ENCODE measurements around the gene RTN4RL2. TPM values are rescaled to one million over a fixed set of nuclear protein-coding genes. Genes with fewer than 3 reads are reported as not detected.

The RTN4RL2 gene
- total RNA-seq, 3 donors from 2014 or later = 0.32 to 2.3 (median 1.8) TPM

GRCh38 chr11:57511741-57512430 is 51.6 kb downstream of the RTN4RL2 start:
- Histone ChIP-seq H3K36me3 (no peaks in the 10 kb centered on the region), H3K27me3 (no peaks in the 10 kb centered on the region), H3K4me1 (peaks cover 3 to 8% of the 10 kb centered on the region in 2 donors), H3K27ac (no peak overlapping the region), H3K9me3 (no peaks in the 10 kb centered on the region), H3K4me3 (no peak overlapping the region)
- intact Hi-C loops (cut with DNase I; ENCODE audit: low total_unique reads) = loop anchor here (1.0 kb wide), 1 partner anchor 20 kb away; no protein-coding TSS in a partner anchor
- no peak for TF ChIP-seq POLR2AphosphoS5 (IDR thresholded peaks at IDR 0.05)
- no peak for TF ChIP-seq CTCF (IDR thresholded peaks at IDR 0.05)
- no peak for TF ChIP-seq POLR2A (IDR thresholded peaks at IDR 0.05)
- DNase-seq (ENCODE audit: low spot score in 2 of 2) = no peak

- Histone ChIP-seq H3K27ac (no peak overlapping the region), H3K9me3 (no peaks in the 10 kb centered on the region), H3K36me3 (no peaks in the 10 kb centered on the region), H3K27me3 (no peaks in the 10 kb centered on the region), H3K4me1 (peaks cover 3 to 8% of the 10 kb centered on the region in 2 donors), H3K4me3 (no peak overlapping the region)
- intact Hi-C loops (cut with DNase I; ENCODE audit: low total_unique reads) = loop anchor here (1.0 kb wide), 1 partner anchor 21 kb away; no protein-coding TSS in a partner anchor
- no peak for TF ChIP-seq CTCF (IDR thresholded peaks at IDR 0.05)
- TF ChIP-seq POLR2AphosphoS5 (IDR thresholded peaks at IDR 0.05) = no peak
- no peak for TF ChIP-seq POLR2A (IDR thresholded peaks at IDR 0.05)
- no peak for DNase-seq (ENCODE audit: low spot score in 2 of 2)
These were observed 52.5 kb downstream of the RTN4RL2 start for GRCh38 chr11:57512646-57513451.

GRCh38 chr11:57513452-57513795 is 53.1 kb downstream of the RTN4RL2 start:
- no peak for TF ChIP-seq CTCF (IDR thresholded peaks at IDR 0.05)
- no peak for TF ChIP-seq POLR2A (IDR thresholded peaks at IDR 0.05)
- no peak for TF ChIP-seq POLR2AphosphoS5 (IDR thresholded peaks at IDR 0.05)
- no peaks in the 10 kb centered on the region for H3K36me3 ChIP-seq
- H3K4me1 ChIP-seq = peaks cover 3 to 8% of the 10 kb centered on the region in 2 donors
- peak overlapping the region in 1 of 3 donors; percentile 90 for H3K4me3 ChIP-seq
- no peak for DNase-seq (ENCODE audit: low spot score in 2 of 2)
- intact Hi-C loops (cut with DNase I; ENCODE audit: low total_unique reads) = no loop called here
- no peaks in the 10 kb centered on the region for H3K27me3 ChIP-seq
- peak overlapping the region in 1 of 2 donors; percentile 66 for H3K27ac ChIP-seq
- H3K9me3 ChIP-seq = no peaks in the 10 kb centered on the region

GRCh38 chr11:57513911-57514537 is 53.7 kb downstream of the RTN4RL2 start:
- TF ChIP-seq POLR2A (IDR thresholded peaks at IDR 0.05) (no peak), POLR2AphosphoS5 (IDR thresholded peaks at IDR 0.05) (no peak), CTCF (IDR thresholded peaks at IDR 0.05) (no peak)
- Histone ChIP-seq H3K4me3 (peak overlapping the region; percentile 86 to 92 (median 90)), H3K4me1 (peaks cover 3 to 8% of the 10 kb centered on the region in 2 donors), H3K27me3 (no peaks in the 10 kb centered on the region), H3K27ac (peak overlapping the region; percentile 33 to 66), H3K36me3 (no peaks in the 10 kb centered on the region), H3K9me3 (no peaks in the 10 kb centered on the region)
- intact Hi-C loops (cut with DNase I; ENCODE audit: low total_unique reads) = no loop called here
- no peak for DNase-seq (ENCODE audit: low spot score in 2 of 2)
